HG02970 (cell line): Measurements from ENCODE around the gene ZNF385B.

Experiments
- ATAC-seq: cut with Tn5 transposase; IDR thresholded peaks from one replicate; pipeline ENCODE4 v1.9.1; 2021; ENCODE audit warnings: mild to moderate bottlenecking, moderate library complexity, moderate number of reproducible peaks; ENCODE audit not compliant: unreplicated experiment, low FRiP score

Gene ZNF385B

DNA sequence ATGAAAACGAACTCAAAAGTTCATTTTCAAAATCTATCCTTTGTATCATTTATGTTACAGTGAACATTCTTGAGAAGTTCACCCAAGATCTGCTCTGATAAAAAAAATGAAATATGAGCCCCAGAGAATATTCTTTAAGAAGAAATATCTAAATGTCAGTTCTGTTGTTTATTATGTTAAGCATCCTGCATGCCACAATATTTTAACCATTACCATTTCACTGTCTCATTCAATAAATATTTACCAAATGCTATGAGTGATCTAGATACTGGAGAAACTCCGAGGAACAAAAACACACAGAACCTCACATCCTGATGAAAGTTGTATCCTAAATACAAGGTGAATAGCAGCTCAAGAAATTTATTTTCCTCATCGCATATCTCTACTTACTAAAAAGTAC is 170.2 kb downstream of the ZNF385B start:
- ATAC-seq, result no peak

- no peak for ATAC-seq
These were observed 174.6 kb downstream of the ZNF385B start for GRCh38 chr2:179686718-179687342.

- no peak for ATAC-seq
These were observed 175.3 kb downstream of the ZNF385B start for GRCh38 chr2:179686069-179686468.

GRCh38 chr2:179685146-179685545 is 176.3 kb downstream of the ZNF385B start:
- ATAC-seq, result no peak

DNA sequence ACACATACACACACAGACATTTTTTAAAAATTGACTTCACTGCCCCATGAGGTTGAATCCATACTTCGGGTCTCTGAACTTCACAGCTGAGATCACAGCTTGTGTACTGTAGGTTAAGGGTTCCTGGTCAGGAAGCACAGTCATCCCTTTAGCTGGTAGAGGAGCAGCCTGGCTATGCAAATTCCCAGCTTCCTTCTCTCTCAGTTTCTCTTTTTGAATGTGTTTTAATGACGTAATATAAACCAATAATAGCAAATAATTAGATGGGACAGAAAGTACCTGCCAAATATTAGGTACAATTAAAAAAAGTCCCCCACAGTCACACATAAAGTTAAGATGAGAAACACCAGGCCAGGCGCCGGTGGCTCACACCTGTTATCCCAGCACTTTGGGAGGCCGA is 178.7 kb downstream of the ZNF385B start:
- ATAC-seq, result no peak

- no peak for ATAC-seq
These were observed 183.5 kb downstream of the ZNF385B start for GRCh38 chr2:179677746-179678505.

GRCh38 chr2:179677077-179677688 is 184.2 kb downstream of the ZNF385B start:
- ATAC-seq, result no peak

- no peak for ATAC-seq
These were observed 186.0 kb downstream of the ZNF385B start for GRCh38 chr2:179675435-179675834.

DNA sequence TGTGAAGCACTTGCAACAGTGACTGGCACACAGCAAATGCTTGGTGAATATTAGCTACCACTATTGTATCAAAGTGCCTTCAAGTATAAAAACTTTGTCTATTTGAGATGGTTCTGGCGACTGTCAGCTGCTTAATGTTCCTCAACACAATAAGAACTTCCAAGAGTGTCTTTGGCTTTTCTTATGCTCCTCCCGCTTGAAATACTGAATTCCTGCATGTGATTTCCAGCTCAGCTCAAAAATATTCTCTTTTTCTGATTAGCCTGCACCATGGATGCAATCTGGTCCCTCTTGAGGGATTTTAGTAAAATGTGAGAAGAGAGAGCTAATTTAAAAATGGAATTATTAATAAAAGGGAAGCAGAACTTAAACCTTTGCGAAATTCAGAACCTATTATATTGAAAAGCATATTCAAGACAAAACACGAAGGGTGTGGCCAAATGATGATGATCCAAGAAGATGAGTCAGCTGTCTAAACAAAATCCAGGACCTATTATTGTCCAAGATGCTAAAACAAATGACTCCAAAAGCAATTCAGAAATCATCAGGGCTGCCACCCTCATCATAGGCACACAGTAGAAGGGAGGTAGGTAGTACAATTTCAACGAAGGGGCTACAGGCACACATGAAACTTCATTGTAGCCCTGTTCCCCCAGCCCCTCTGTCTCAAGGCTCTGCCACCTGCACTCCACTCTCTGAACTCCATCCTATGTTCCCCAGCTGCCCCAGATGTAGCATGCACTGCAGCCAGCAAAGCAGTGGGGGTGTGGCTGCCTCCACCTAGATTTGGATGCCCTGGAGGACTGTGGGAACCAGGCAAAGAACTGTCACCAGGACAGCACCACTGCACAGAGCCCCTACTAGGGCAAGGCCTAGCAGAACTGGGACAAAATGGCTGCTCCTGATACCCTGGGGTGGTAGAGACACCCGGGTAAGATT is 190.1 kb downstream of the ZNF385B start:
- ATAC-seq, result no peak

DNA sequence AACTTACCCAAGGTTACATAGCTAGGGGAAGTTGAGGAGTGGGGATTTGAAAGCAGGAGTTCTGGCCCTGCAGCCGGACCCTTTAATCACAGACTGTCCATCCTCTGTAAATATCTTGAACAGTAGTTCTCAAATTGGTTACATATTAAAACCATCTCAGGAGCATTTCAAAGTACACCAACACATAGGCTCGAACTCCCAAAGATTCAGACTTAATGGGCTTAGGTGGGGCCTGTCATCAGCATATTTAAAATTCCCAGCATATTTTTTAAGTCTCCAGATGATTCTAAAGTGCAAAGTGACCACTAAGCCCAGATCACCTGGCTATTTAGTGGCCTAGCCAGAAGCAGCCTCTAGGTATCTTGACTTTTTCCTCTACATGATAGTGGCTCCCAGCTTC is 192.2 kb downstream of the ZNF385B start:
- no peak for ATAC-seq

GRCh38 chr2:179664972-179665812 is 196.2 kb downstream of the ZNF385B start:
- no peak for ATAC-seq

GRCh38 chr2:179661986-179662385 is 199.4 kb downstream of the ZNF385B start:
- ATAC-seq, result no peak

- ATAC-seq, result no peak
These were observed 204.3 kb downstream of the ZNF385B start for GRCh38 chr2:179657068-179657595.

GRCh38 chr2:179655627-179656026 is 205.8 kb downstream of the ZNF385B start:
- no peak for ATAC-seq

GRCh38 chr2:179654806-179655205 is 206.6 kb downstream of the ZNF385B start:
- no peak for ATAC-seq

- no peak for ATAC-seq
These were observed 209.1 kb downstream of the ZNF385B start for GRCh38 chr2:179652296-179652695.

GRCh38 chr2:179650420-179650819 is 211.0 kb downstream of the ZNF385B start:
- no peak for ATAC-seq

- ATAC-seq, result no peak
These were observed 214.4 kb downstream of the ZNF385B start for GRCh38 chr2:179646862-179647587.
